Hepatocyte (in vitro differentiated cells): ENCODE data around the gene VWF. TPM values are rescaled to one million over a fixed set of nuclear protein-coding genes. Genes with fewer than 3 reads are reported as not detected.

Source experiments
- DNase-seq: peaks from one replicate; pipeline ENCODE4 v3.0.0-alpha.2; 2016; ENCODE audit warnings: low spot score
- H2AFZ ChIP-seq: fragments of 200-600 bp; sonication (generic); 2 replicates; pipeline ENCODE4 v1.6.0; 2016; ENCODE audit warnings: antibody characterized with exemption, mild to moderate bottlenecking
- H3K27ac ChIP-seq: fragments of 200-600 bp; sonication (generic); 2 replicates; pipeline ENCODE4 v1.5.1; 2016; ENCODE audit warnings: mild to moderate bottlenecking
- H3K27me3 ChIP-seq: fragments of 200-600 bp; sonication (generic); 2 replicates; pipeline ENCODE4 v1.6.1; 2016
- H3K36me3 ChIP-seq: fragments of 200-600 bp; sonication (generic); replicated peaks from 2 replicates; pipeline ENCODE4 v1.5.1; 2016; ENCODE audit warnings: low read depth; ENCODE audit not compliant: insufficient read depth
- H3K4me1 ChIP-seq: fragments of 200-600 bp; sonication (generic); 2 replicates; pipeline ENCODE4 v1.5.1; 2016; ENCODE audit warnings: mild to moderate bottlenecking, moderate library complexity; ENCODE audit not compliant: insufficient read depth
- H3K4me2 ChIP-seq: fragments of 200-600 bp; sonication (generic); 2 replicates; pipeline ENCODE4 v1.6.0; 2016
- H3K4me3 ChIP-seq: fragments of 200-600 bp; sonication (generic); 2 replicates; pipeline ENCODE4 v1.5.1; 2016; ENCODE audit warnings: mild to moderate bottlenecking
- H3K79me2 ChIP-seq: fragments of 200-600 bp; sonication (generic); 2 replicates; pipeline ENCODE4 v1.6.0; 2017; ENCODE audit warnings: mild to moderate bottlenecking
- H3K9me2 ChIP-seq: fragments of 200-600 bp; sonication (generic); replicated peaks from 2 replicates; pipeline ENCODE4 v1.6.0; 2017; ENCODE audit warnings: mild to moderate bottlenecking; ENCODE audit not compliant: insufficient read depth
- H3K9me3 ChIP-seq: fragments of 200-600 bp; sonication (generic); 2 replicates; pipeline ENCODE4 v1.5.1; 2016; ENCODE audit warnings: low read depth, mild to moderate bottlenecking
- H4K20me1 ChIP-seq: fragments of 200-600 bp; sonication (generic); 2 replicates; pipeline ENCODE4 v1.6.0; 2016; ENCODE audit warnings: mild to moderate bottlenecking; ENCODE audit not compliant: insufficient read depth, poor library complexity, severe bottlenecking
- CTCF ChIP-seq: fragments of 200-600 bp; sonication (generic); IDR thresholded peaks from 2 replicates; pipeline ENCODE4 v1.5.1; 2016; ENCODE audit warnings: antibody characterized with exemption, mild to moderate bottlenecking; ENCODE audit not compliant: poor library complexity
- EZH2 ChIP-seq: fragments of 200-600 bp; sonication (generic); IDR thresholded peaks from 2 replicates; pipeline ENCODE4 v1.6.1; 2016; ENCODE audit warnings: antibody characterized with exemption, mild to moderate bottlenecking, borderline replicate concordance
- EZH2phosphoT487 ChIP-seq: fragments of 200-600 bp; sonication (generic); IDR thresholded peaks from one replicate; pipeline ENCODE4 v1.6.1; 2018; ENCODE audit warnings: antibody characterized with exemption, mild to moderate bottlenecking, low read depth, moderate library complexity; ENCODE audit not compliant: unreplicated experiment, severe bottlenecking
- WGBS: methylation state at CpG from one replicate; pipeline ENCODE4 v1.1.6; 2016; ENCODE audit warnings: low lambda C conversion rate; ENCODE audit errors: missing lambda C conversion rate; 5-methylcytosine and 5-hydroxymethylcytosine counted together
- polyA plus RNA-seq: library from polyadenylated mRNA; unstranded; fragments of >200 nt; fragmentation: Nextera tagmentation; extraction: Ambion mirVana; gene quantifications from 2 replicates; pipeline ENCODE4 v1.2.1, GENCODE V29; 2016
- total RNA-seq: library from RNA; depleted of rRNA; stranded (reverse); fragments of >200 nt; gene quantifications from 2 replicates; pipeline ENCODE4 v1.2.3, GENCODE V29; 2014

VWF gene
- total and polyA plus RNA-seq, 2 experiments from 2014 or later, result 0.20 to 0.77 TPM

GRCh38 chr12:5969974-5970690 lies 154.3 kb downstream of the VWF start:
- Histone ChIP-seq H3K79me2 (no peaks in the 10 kb centered on the region), H3K9me2 (no peaks in the 10 kb centered on the region), H3K27me3 (peaks cover 2% of the 10 kb centered on the region), H3K4me2 (no peak overlapping the region), H3K36me3 (no peaks in the 10 kb centered on the region), H2AFZ (no peak overlapping the region), H4K20me1 (no peaks in the 10 kb centered on the region), H3K27ac (no peak overlapping the region), H3K9me3 (no peaks in the 10 kb centered on the region), H3K4me1 (no peaks in the 10 kb centered on the region), H3K4me3 (no peak overlapping the region)
- 94% methylated on average over 5 of the region's 5 CpGs for WGBS
- TF ChIP-seq EZH2 (no peak), CTCF (no peak), EZH2phosphoT487 (no peak)
- no peak for DNase-seq

- DNase-seq, result no peak
- H2AFZ ChIP-seq, result no peak overlapping the region
- no peaks in the 10 kb centered on the region for H3K79me2 ChIP-seq
- H3K36me3 ChIP-seq, result no peaks in the 10 kb centered on the region
- no peaks in the 10 kb centered on the region for H3K9me2 ChIP-seq
- no peaks in the 10 kb centered on the region for H4K20me1 ChIP-seq
- H3K9me3 ChIP-seq, result no peaks in the 10 kb centered on the region
- H3K27ac ChIP-seq, result no peak overlapping the region
- H3K4me3 ChIP-seq, result no peak overlapping the region
- H3K4me1 ChIP-seq, result no peaks in the 10 kb centered on the region
- H3K27me3 ChIP-seq, result peaks cover 2% of the 10 kb centered on the region
- H3K4me2 ChIP-seq, result no peak overlapping the region
- TF ChIP-seq EZH2 (no peak), EZH2phosphoT487 (no peak), CTCF (no peak)
- 80% methylated on average over 17 of the region's 17 CpGs for WGBS
These were observed 155.1 kb downstream of the VWF start for GRCh38 chr12:5969156-5969973.

- peaks cover 3% of the 10 kb centered on the region for H3K27me3 ChIP-seq
- DNase-seq, result no peak
- H3K4me1 ChIP-seq, result no peaks in the 10 kb centered on the region
- no peaks in the 10 kb centered on the region for H3K79me2 ChIP-seq
- WGBS, result 92% methylated on average over 15 of the region's 17 CpGs
- no peaks in the 10 kb centered on the region for H3K36me3 ChIP-seq
- H3K27ac ChIP-seq, result no peak overlapping the region
- H3K4me2 ChIP-seq, result no peak overlapping the region
- no peak overlapping the region for H3K4me3 ChIP-seq
- no peak overlapping the region for H2AFZ ChIP-seq
- no peaks in the 10 kb centered on the region for H3K9me3 ChIP-seq
- TF ChIP-seq EZH2phosphoT487 (no peak), EZH2 (no peak), CTCF (no peak)
- no peaks in the 10 kb centered on the region for H3K9me2 ChIP-seq
- no peaks in the 10 kb centered on the region for H4K20me1 ChIP-seq
These were observed 156.6 kb downstream of the VWF start for GRCh38 chr12:5967645-5968415.
